ENCODE measurements around the gene PLEKHG3. TPM values are rescaled to one million over a fixed set of nuclear protein-coding genes. Genes with fewer than 3 reads are reported as not detected.
A peak's percentile ranks its signal among the peaks of the same experiment; 100 is the strongest.

The PLEKHG3 gene
- total RNA-seq, 1 donor, result 0.27 TPM

GRCh38 chr14:64743061-64743460, 38.8 kb downstream of the PLEKHG3 start:
- DNase-seq (ENCODE audit: low read depth in 2 of 3, low spot score in 2 of 3), result no peak

GRCh38 chr14:64745511-64746091, 41.4 kb downstream of the PLEKHG3 start:
- no peak for DNase-seq (ENCODE audit: low read depth in 2 of 3, low spot score in 2 of 3)

- no peak for DNase-seq (ENCODE audit: low read depth in 2 of 3, low spot score in 2 of 3)
Observed at GRCh38 chr14:64746298-64747250, 42.4 kb downstream of the PLEKHG3 start.

GRCh38 chr14:64747327-64747726, 43.1 kb downstream of the PLEKHG3 start:
- DNase-seq (ENCODE audit: low read depth in 2 of 3, low spot score in 2 of 3), result no peak

- DNase-seq (ENCODE audit: low read depth in 2 of 3, low spot score in 2 of 3), result no peak
Observed at GRCh38 chr14:64748521-64748920, 44.3 kb downstream of the PLEKHG3 start.

- DNase-seq (ENCODE audit: low read depth in 2 of 3, low spot score in 2 of 3), result no peak
Observed at GRCh38 chr14:64748995-64749714, 44.9 kb downstream of the PLEKHG3 start.

- DNase-seq (ENCODE audit: low read depth in 2 of 3, low spot score in 2 of 3), result no peak
Observed at GRCh38 chr14:64752909-64753308, 48.7 kb downstream of the PLEKHG3 start.

GRCh38 chr14:64753374-64753773, 49.1 kb downstream of the PLEKHG3 start:
- DNase-seq (ENCODE audit: low read depth in 2 of 3, low spot score in 2 of 3), result no peak

- DNase-seq (ENCODE audit: low read depth in 2 of 3, low spot score in 2 of 3), result no peak
Observed at GRCh38 chr14:64753999-64754398, 49.8 kb downstream of the PLEKHG3 start.

GRCh38 chr14:64754685-64755084, 50.5 kb downstream of the PLEKHG3 start:
- no peak for DNase-seq (ENCODE audit: low read depth in 2 of 3, low spot score in 2 of 3)

- peak in 1 of 3 donors; percentile 39 for DNase-seq (ENCODE audit: low read depth in 2 of 3, low spot score in 2 of 3)
Observed at GRCh38 chr14:64755781-64756221, 51.6 kb downstream of the PLEKHG3 start.

GRCh38 chr14:64756712-64757111, 52.5 kb downstream of the PLEKHG3 start:
- DNase-seq (ENCODE audit: low read depth in 2 of 3, low spot score in 2 of 3), result no peak

GRCh38 chr14:64757601-64758000, 53.4 kb downstream of the PLEKHG3 start:
- no peak for DNase-seq (ENCODE audit: low read depth in 2 of 3, low spot score in 2 of 3)

GRCh38 chr14:64758025-64758521, 53.8 kb downstream of the PLEKHG3 start:
- DNase-seq (ENCODE audit: low read depth in 2 of 3, low spot score in 2 of 3), result no peak

GRCh38 chr14:64758691-64759554, 54.7 kb downstream of the PLEKHG3 start:
- DNase-seq (ENCODE audit: low read depth in 2 of 3, low spot score in 2 of 3), result no peak

GRCh38 chr14:64759555-64759938, 55.3 kb downstream of the PLEKHG3 start:
- no peak for DNase-seq (ENCODE audit: low read depth in 2 of 3, low spot score in 2 of 3)

GRCh38 chr14:64760146-64760755, 56.0 kb downstream of the PLEKHG3 start:
- DNase-seq (ENCODE audit: low read depth in 2 of 3, low spot score in 2 of 3), result peak in 2 of 3 donors; percentile 39 to 56

GRCh38 chr14:64760916-64761315, 56.7 kb downstream of the PLEKHG3 start:
- no peak for DNase-seq (ENCODE audit: low read depth in 2 of 3, low spot score in 2 of 3)

- no peak for DNase-seq (ENCODE audit: low read depth in 2 of 3, low spot score in 2 of 3)
Observed at GRCh38 chr14:64761441-64762043, 57.3 kb downstream of the PLEKHG3 start.
